COR-L47 (cell line): Measurements from ENCODE around the gene BLNK.
"Not testable (repeated sequence)": the region's sequence is repeated elsewhere in the genome, so short reads cannot be mapped to it uniquely, and the experiment has no call there.

ENCODE experiments used
- DNase-seq: peaks from one replicate; lab custom pipeline; 2025; lab: John Stamatoyannopoulos, UW

Gene BLNK

GRCh38 chr10:96271016-96271815 lies at the start of gene BLNK:
TSS of gene BLNK (minus strand) at chr10:96271569. CDS start at chr10:96271398, 171 bp downstream.
- DNase-seq: no peak

- no peak for DNase-seq
Observed at GRCh38 chr10:96319754-96320474, 48.5 kb upstream of the BLNK start.

- DNase-seq: no peak
Observed at GRCh38 chr10:96317067-96317833, 45.9 kb upstream of the BLNK start.

GRCh38 chr10:96313344-96313743 lies 42.0 kb upstream of the BLNK start:
- DNase-seq: no peak

- DNase-seq: no peak
Observed at GRCh38 chr10:96311180-96311715, 39.9 kb upstream of the BLNK start.

GRCh38 chr10:96310321-96310669 lies 38.9 kb upstream of the BLNK start:
- no peak for DNase-seq

- DNase-seq: no peak
Observed at GRCh38 chr10:96309628-96310320, 38.4 kb upstream of the BLNK start.

GRCh38 chr10:96308854-96309253 lies 37.5 kb upstream of the BLNK start:
- DNase-seq: not testable (repeated sequence)

- DNase-seq: peak; percentile 33
Observed at GRCh38 chr10:96306516-96306915, 35.1 kb upstream of the BLNK start.

GRCh38 chr10:96305019-96305418 lies 33.6 kb upstream of the BLNK start:
- DNase-seq: no peak

- no peak for DNase-seq
Observed at GRCh38 chr10:96304230-96304629, 32.9 kb upstream of the BLNK start, which contains the start of gene DNTT. TSS of gene DNTT (plus strand) at chr10:96304434. CDS start at chr10:96304498, 64 bp downstream.

- DNase-seq: no peak
Observed at GRCh38 chr10:96301616-96302015, 30.2 kb upstream of the BLNK start.

GRCh38 chr10:96299383-96299782 lies 28.0 kb upstream of the BLNK start:
- no peak for DNase-seq

- DNase-seq: no peak
Observed at GRCh38 chr10:96298362-96298761, 27.0 kb upstream of the BLNK start.

- DNase-seq: no peak
Observed at GRCh38 chr10:96297486-96297885, 26.1 kb upstream of the BLNK start.

- no peak for DNase-seq
Observed at GRCh38 chr10:96295475-96295874, 24.1 kb upstream of the BLNK start.

GRCh38 chr10:96292971-96293920 lies 21.9 kb upstream of the BLNK start:
- DNase-seq: no peak

- no peak for DNase-seq
Observed at GRCh38 chr10:96290368-96291133, 19.2 kb upstream of the BLNK start.

GRCh38 chr10:96289218-96289910 lies 18.0 kb upstream of the BLNK start:
- DNase-seq: no peak
